T-helper 22 cell (primary cell): ENCODE measurements around the gene DCLK1.

Experiments
- DNase-seq: peaks from one replicate; pipeline ENCODE4 v3.0.0-alpha.2; 2020; ENCODE audit warnings: low read depth

Gene DCLK1

DNA sequence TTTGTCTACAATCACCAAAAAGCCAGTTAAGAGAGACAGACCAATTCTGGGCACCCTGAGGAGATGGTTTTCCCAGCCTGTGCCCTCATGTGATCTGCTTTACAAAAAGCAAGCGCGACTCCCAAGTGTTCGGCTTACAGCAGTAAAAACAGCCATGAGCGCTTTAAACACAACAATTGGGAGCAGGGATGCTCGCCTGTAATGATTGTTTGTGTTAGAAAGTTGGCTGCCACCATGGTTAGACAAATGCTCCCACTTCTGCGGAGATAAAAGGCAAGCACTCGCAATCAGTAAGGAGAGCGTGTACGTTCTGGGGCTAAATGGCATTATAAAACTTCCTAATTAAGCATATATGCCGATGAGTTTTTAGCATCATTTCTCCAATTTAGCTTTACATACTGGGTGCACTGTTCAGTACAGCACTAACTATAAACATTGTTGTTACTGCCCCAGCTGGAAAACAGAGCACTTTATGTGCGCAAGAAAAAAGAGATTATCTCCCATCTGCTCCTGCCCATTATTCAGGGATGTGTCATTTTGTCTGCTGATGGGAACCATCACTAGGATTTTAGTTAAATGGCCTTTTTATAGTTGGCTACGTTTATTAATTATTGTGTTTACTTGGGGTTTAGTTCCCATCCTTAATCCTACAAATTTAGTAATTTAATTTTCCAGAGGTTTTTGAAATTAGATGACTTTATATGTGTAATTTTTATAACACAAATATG is 345.4 kb downstream of the DCLK1 start:
- DNase-seq = no peak

DNA sequence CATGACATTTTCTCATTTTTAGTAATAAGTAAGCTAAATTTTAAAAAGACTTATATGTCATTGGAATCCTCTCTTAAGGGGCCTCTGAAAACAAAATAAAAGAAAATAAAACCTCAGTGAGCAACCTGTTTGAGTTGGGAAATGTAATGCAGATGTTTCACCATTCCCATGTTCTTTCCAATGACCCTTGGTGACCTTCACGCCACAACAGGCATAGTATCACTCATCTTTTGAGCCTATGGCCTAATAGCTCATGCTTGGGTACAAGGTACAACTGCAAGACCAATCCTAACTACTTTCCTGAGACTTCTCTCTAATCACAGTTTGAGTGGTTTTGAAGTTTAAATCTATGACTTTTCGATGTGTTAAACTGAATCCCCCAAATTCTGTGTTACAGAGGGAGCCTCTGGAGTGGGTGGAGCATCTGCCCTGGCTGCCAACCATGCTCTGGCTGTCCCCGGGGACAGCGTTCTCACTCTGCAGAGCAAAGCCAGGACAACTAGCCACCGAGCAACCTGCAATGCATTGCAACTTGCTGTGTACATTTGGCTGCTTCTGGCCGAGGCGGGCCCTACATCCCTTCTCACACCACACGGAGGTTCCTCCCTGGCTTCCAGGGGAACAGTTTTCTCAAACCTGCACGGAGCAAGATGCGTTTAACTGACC is 346.8 kb downstream of the DCLK1 start:
- no peak for DNase-seq

DNA sequence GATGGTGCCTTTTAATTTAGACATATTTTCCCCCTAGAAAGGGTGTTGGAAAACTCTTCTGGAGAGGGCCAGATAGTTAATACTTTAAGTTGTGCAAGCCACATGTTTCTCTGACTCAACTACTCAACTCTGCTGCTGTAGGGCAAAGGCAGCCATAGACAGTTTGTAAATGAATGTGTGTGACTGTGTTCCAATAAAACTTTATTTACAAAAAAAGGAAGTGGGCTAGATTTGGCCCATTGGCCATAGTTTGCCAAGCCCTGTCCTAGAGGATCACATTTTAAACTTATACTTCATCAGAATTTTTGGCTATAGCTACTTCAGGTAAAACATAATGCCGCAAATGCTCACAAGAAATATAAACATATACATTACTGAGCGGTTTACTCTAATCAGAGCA is 348.4 kb downstream of the DCLK1 start:
- no peak for DNase-seq

DNA sequence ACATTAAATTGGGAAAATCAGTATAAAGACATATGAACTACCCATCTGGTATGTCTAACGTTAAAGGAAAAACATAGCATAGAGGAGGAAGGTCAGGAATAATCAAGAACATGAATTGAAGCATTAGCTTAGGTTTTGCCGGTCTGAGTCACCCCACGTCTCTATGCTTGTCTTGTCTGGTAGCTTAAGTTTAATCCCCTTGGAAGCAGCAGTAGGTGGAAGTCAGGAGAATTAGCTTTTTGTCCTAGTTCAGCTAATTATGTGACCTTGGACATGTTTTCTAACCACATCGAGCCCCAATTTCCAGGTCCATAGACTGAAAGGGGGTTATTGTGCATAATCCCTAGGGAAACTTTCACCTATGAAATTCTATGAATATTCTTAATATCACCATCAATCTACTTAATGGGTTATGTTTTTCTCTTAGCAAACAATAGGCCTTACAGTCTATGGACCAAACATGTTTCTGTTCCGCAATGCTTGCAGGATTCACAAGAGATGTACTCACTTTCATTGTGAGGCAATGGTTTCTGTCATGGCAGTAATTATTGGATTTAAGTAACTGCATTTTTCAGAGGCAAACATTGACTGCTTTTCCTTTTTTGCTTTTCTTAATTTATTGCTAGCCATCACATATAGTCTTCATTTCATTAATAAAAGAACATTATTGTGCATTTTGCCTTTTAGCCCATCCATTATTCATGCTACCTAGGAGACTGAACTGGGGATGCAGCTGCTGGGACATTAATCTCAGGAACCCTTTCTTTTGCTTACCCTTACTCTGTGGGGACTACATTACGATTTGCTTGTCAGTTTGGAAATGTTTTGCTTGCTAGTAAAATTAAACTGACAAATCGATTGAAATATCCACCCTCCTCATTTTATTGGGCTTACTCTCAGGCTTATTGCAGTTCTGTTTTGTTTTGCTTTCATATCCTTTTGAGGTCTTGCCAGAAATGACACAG is 349.9 kb downstream of the DCLK1 start:
- DNase-seq = no peak

DNA sequence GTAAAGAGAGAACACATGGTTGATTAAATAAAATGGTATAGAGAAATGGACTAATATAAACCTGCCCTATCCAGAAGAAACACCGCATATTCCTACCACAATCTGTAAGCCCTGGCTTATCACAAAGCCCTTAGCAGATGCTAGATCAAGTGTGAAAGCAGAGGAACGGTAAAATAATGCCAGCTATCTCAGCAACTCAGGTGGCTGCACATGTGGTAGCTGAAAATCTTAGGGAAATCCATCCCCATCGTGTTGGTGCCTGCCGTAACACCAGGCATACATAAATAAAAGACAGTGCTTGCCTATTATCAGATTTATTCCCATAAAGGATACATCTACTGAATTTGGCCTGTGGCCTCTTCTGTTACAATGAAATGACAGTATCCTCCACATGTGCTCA is 350.6 kb downstream of the DCLK1 start:
- DNase-seq = no peak

DNA sequence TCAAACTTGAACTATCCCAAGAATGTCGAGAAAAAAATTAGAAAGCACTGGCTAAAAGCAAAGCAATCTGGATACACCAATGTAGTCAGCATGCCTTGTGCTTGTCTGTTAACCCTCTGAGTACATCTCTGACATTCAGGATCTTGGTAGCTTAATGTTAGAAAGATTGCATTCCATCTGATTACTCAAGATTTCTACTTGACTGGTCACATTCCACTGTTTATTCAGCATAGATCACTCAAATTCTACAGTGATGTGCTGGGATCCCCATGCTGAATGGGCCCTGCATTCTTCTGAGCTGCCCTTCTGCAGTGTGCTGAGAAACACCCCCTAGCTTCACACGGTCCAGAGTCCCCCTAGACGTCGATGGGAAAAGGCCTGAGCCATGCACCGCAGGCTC is 359.3 kb downstream of the DCLK1 start:
- DNase-seq = no peak

DNA sequence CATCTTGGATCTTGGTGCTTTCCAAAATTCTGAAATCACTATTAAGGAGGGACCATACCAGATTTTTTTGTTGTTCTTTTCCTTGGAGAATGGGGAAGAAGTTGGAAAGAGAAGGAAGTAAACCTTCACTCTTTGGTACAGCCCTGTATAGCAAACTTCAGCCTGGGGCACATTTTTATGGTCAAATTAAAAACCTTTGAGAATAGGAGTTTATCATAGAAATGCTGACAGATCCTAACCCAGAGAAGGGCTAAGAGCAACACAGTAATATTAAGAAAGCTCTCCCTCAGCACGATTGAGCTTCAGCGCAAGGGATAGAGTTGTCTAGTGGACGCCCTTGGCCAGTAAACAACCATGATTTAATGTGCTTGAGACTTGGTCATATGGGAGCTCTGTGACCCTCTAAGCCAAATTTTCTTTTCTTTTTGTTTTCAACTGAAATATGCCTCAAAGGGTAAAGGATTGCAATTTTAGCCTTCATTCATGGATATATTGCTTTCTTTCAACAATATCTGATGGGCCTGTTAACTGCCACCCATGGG is 360.4 kb downstream of the DCLK1 start:
- no peak for DNase-seq

DNA sequence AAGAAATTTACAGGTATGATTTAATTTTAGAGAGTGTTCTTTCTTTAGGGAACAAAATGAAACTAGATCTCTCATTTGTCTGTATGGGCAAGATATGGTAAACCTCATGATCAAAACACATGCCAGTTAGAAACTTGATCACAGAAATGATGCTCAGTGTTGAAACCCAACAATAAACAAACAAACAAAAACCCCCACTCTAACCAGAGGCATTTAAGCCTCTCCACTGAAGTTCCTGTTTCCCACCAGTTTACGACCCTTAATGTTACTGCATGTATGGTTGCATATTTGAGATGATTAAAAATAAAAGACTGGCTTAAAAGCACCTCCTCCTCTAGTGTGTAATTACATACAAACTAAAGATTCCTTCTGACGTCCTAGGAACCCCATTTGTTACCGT is 361.4 kb downstream of the DCLK1 start:
- no peak for DNase-seq

DNA sequence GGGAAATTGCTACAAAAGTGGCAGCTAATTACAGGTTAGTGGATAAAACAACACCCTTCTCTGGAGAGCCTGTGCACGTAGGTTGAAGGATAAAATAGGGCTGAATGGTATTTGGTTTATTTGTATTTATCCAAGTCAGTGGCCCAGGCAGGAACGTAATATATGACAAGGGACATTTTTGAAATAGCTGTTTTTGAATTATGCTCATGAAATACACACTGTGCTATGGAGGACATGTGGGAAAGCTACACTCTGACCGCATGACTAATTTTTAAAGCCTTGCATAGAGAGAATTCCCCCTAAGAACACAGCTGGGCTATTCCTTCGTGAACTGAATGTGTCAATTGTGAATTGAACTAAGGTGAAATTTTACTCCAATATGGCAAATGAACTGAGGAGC is 362.6 kb downstream of the DCLK1 start:
- no peak for DNase-seq

DNA sequence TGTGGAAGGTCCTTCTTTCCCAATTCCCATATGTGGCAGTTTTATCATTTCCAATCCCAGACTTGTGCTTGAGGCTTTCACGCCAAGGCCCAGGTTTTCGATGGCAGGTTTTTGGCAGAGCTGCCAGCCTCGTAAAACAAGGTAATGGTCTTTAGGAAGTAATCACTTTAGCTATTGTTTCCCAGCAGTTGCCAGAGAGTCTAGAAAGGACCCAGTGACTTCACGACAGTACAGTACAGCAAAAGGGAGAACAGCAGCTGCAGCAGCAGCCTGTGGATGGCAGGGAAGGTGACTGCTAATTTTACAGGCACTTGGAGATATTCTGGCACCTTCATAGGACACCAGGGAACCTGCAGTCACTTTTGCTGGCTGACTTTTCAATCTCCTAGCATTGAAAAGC is 363.1 kb downstream of the DCLK1 start:
- no peak for DNase-seq

DNA sequence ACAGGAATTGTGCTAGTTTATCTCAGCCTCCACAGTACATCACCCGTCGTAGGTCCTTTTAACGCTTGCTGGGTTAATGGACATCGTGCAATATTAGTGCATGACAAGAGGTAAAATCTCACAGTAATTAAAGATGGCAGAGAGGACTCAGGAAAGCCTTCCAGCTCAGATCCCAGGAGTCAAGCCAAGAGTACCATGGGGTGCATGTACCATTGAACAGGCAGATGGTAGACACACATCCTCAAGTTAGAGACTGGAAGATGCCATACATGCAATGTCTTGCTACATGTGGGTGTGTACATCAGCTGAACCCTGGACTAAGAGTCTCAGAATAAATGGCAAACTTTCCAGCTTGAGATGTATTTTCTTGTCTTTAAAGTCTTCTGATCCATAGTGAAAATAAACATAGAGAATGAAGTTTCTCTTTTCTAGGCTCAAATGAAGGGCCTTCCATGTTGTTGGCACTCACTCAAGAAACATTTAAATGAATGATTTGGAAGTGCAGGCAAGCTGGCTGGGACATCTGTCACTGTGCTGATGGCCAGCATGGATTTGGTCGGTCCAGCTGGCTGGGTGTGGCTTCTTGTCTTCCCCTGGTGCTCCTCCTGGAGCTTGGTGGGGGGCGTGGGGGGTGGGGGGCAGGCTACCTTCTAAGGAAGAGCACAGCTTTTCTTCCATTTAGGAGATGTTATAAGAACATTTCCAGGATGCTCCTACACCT is 363.8 kb downstream of the DCLK1 start:
- DNase-seq = no peak

DNA sequence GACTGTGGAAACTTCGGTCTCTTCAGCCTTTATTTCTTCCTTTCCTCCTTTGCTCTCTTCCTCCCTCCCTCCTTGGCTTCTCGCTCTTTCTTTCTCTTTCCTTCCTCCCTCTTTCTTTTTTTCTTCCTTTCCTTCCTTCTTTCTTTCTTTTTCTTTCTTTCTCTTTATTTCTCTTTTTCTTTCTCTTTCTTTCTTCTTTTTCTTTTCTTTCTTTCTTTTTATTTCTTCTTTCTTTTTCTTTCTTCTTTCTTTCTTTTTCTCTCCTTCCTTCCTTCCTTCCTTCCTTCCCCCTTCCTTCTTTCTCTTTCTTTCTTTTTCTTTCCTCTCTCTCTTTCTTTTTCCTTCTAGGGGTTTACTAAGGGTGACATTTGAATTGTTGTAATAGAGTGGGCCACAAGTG is 364.5 kb downstream of the DCLK1 start:
- DNase-seq = no peak

DNA sequence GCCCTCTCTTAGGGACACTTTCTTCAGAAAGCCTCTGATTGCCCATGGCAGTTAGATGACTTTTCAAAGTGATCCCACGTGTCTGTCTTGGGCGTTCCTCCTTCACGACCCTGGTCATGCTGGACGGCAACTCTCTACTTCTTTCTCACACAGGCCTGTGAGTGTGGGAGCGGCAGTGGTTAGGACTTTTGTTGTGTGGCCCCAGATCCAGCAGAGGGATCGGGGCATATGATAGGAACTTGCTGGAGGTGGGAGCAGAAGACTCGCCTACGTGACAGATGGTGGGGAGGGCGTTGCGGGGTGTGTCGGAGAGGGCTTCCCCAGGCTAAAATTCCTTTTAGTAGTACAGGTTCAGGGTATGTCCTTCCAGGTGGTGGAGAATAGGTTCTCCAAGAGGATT is 365.2 kb downstream of the DCLK1 start:
- no peak for DNase-seq

DNA sequence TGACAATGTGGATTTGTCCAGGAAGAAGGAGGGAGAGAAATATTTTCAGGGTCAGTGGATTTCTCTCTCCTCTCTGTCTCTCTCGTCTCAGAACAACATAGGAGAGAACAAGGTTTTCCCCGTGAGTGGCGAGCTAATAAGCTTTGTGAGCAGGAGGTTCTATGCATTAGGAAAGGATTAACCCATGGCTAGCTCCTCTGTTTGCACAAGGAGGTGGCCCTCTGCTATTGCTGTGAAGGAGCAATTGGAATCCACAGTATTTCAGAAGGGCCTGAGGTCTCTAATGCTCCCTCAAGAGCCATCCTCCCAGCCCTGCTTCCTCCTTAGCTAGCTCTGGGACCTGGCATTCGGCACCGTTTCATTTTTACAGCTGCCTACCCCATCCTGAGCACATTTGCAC is 365.8 kb downstream of the DCLK1 start:
- no peak for DNase-seq

DNA sequence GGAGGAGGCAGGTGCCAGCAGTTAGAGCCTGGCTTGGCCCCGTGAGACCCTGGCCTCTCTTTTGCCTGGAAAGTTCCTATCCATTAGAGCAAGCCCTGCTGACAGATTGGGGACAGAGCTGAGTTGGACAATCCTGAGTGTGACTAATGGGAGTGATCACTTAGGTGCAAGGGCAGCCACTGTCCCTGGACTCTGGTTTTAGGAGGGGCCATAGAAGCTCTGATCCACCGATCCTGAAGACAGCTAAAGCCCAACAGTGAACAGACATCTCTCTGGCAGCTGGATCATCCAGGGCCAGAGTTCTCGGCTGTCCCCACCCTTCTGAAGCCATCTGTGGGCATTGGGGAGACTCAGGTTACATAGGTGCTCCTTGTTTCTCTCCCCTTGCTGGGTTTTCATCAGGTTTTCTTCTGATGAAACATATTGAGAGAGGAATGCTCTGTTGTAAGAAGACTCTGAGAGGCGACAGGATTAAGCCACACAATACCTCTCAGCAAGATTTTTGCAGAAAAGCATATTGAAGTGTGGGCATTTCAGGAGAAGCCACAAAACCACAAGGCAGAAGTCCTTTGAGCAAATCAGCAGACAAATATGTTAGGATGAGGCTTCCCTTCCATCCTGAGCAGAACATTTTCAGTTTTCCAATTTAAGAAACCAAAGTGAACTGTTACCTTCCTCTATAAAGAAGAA is 366.7 kb downstream of the DCLK1 start:
- DNase-seq = no peak

DNA sequence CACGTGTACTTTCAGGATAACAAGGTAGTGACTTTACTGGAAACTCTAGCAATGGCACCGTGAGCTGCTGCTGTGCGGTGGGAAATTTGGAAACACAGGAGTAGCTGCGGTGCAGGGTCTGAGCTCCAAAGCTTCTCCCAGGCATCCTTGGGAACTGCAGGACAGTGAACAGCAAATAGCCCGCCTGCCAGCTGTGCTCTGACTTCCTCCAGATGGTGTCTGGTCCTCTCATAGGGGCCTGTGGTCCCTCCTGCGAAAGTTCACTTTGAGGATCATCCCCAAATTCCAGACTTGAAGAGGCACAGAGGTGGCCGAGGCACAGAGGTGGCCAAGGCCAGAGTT is 367.4 kb downstream of the DCLK1 start:
- no peak for DNase-seq

DNA sequence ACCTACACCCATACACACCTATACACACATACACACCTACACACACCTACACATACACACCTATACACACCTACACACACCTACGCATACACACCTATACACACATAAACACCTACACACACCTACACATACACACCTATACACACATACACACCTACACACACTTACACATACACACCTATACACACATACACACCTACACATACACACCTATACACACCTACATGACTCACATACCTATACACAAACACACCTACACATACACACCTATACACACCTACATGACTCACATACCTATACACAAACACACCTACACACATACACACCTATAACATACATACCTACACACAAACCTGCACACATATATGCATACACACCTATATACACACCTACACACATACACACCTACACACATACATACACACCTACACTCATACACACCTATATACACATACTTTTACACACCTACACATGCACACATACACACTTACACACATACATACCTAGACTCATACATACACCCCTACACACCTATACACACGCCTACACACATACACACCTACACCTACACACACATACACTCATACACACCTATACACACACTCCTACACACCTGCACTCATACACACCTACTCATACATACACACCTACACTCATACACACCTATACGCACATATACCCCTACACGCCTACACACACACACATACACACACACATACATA is 368.0 kb downstream of the DCLK1 start:
- no peak for DNase-seq

DNA sequence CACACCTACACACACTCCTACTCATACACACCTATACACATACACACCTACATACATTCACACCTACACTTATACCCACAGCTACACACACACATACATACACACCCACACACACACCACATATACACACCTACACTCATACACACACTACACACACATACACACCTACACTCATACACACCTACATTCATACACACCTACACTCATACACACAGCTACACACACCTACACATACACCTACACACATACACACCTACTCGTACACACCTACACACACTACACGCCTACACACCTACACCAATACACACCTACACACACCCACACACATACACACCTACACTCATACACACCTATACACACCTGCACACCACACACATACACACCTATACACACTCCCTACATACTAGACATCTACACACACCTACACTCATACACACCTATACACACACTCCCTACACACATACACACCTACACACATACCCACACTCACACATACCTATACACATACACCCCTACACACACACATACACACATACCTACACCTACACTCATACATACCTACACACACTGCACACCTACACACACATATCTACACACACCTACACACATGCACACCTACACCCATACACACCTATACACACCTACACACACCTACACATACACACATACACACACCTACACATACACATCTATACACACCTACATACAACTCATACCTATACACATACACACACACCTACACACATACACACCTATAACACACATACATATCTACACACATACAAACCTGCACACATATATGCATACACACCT is 369.5 kb downstream of the DCLK1 start:
- DNase-seq = no peak

DNA sequence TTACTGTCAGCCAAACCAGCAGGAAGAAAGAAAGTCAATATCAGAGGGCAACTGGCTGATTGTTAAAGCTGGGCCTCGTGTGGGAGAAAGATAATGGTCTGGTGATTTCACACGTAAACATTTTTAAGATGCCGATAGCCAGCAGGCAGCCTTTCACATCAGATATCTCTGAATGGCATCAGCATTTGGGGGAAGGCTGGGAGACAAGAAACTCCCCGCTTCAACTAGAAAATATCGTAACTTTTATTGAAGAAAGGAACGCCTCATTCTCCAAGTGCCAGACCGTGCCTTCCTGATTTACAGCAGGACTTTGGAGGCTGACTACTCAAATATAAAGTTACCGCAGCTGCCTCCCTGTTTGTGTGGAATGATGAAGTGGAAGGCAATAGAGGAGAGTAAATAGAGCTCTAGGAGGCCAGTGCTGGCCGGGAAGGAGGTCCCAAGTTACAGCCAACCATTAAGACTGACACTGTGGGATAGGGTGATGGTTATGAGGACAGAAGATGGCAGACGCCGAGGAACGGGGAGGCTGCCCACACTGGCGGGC is 370.4 kb downstream of the DCLK1 start:
- no peak for DNase-seq

DNA sequence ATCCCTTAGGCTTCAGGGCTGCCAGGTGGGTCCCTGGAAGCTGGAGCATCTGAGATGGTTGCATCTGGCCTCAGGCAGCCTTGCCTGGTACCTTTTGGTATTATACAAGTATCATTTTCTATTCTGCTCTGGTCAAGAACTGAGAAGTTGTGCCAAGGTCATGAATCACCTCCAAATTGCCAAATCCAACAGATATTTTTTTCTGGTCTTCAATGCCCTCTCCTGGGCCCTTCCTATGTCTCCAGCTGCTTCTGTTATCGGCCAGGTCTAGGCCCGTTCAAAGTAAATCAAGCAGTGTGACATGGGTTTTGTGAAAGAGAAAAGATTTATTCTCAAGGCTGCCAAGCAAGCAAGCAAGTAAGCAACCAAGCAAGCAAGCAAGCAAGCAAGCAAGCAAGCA is 383.6 kb downstream of the DCLK1 start:
- DNase-seq = no peak
